ENCODE results near the gene ZNF774.

ZNF774 gene

DNA sequence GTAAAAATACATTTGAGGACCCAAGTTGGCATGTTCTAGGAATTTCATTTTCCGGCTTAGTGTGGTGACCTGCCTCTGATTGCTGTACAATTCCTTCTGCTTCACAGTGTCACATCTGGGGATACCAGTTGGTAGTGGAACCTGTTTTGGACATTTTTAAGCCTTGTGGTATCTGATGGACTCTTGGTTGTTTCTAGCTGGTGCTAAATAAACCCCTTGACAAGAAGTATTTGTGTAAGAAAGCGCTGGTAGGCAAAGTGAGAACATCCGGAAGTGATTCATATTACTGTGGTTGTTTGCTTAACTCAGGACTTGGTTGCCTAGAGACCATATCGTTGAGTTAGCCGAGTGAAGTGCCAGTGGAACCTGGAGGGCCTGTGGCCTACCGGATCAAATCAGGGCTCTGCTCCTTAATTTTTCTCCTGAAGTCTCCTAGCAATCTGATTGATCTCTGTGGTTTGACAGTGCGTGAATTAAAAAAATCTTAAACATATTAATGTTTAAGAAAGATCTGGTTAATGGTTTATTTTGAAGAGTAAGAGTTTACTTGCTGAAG lies 48.8 kb downstream of the ZNF774 start (continued):
- TF ChIP-seq ZNF792 (tag by site-specific recombination; IDR thresholded peaks at IDR 0.05), result no peak
- no peak for TF ChIP-seq ZSCAN16 (tag by site-specific recombination; IDR thresholded peaks at IDR 0.05)
- TF ChIP-seq, protein P1, sequence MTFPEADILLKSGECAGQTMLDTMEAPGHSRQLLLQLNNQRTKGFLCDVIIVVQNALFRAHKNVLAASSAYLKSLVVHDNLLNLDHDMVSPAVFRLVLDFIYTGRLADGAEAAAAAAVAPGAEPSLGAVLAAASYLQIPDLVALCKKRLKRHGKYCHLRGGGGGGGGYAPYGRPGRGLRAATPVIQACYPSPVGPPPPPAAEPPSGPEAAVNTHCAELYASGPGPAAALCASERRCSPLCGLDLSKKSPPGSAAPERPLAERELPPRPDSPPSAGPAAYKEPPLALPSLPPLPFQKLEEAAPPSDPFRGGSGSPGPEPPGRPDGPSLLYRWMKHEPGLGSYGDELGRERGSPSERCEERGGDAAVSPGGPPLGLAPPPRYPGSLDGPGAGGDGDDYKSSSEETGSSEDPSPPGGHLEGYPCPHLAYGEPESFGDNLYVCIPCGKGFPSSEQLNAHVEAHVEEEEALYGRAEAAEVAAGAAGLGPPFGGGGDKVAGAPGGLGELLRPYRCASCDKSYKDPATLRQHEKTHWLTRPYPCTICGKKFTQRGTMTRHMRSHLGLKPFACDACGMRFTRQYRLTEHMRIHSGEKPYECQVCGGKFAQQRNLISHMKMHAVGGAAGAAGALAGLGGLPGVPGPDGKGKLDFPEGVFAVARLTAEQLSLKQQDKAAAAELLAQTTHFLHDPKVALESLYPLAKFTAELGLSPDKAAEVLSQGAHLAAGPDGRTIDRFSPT (tag by site-specific recombination; IDR thresholded peaks at IDR 0.05), result 0 out of 2 replicates have a peak, but pooled peaks have one; percentile 28
- 0 out of 2 replicates have a peak, but pooled peaks have one; percentile 11 for TF ChIP-seq WT1 (tag by site-specific recombination; IDR thresholded peaks at IDR 0.05)
- TF ChIP-seq TRIM28 (IDR thresholded peaks at IDR 0.05; ENCODE audit: borderline replicate concordance, low read length), result peak; percentile 18; the same call in 1 of the 2 replicates
- peak; percentile 69 for TF ChIP-seq ZBTB17 (tag by site-specific recombination; IDR thresholded peaks at IDR 0.05)
- TF ChIP-seq, protein P2, sequence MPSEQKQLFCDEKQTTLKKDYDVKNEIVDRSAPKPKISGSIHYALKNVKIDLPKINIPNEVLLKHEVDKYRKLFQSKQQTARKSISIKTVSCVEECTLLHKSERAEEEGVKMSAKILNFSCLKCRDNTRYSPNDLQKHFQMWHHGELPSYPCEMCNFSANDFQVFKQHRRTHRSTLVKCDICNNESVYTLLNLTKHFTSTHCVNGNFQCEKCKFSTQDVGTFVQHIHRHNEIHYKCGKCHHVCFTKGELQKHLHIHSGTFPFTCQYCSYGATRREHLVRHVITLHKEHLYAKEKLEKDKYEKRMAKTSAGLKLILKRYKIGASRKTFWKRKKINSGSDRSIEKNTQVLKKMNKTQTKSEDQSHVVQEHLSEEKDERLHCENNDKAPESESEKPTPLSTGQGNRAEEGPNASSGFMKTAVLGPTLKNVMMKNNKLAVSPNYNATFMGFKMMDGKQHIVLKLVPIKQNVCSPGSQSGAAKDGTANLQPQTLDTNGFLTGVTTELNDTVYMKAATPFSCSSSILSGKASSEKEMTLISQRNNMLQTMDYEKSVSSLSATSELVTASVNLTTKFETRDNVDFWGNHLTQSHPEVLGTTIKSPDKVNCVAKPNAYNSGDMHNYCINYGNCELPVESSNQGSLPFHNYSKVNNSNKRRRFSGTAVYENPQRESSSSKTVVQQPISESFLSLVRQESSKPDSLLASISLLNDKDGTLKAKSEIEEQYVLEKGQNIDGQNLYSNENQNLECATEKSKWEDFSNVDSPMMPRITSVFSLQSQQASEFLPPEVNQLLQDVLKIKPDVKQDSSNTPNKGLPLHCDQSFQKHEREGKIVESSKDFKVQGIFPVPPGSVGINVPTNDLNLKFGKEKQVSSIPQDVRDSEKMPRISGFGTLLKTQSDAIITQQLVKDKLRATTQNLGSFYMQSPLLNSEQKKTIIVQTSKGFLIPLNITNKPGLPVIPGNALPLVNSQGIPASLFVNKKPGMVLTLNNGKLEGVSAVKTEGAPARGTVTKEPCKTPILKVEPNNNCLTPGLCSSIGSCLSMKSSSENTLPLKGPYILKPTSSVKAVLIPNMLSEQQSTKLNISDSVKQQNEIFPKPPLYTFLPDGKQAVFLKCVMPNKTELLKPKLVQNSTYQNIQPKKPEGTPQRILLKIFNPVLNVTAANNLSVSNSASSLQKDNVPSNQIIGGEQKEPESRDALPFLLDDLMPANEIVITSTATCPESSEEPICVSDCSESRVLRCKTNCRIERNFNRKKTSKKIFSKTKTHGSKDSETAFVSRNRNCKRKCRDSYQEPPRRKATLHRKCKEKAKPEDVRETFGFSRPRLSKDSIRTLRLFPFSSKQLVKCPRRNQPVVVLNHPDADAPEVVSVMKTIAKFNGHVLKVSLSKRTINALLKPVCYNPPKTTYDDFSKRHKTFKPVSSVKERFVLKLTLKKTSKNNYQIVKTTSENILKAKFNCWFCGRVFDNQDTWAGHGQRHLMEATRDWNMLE (tag by site-specific recombination; conservative IDR thresholded peaks at IDR 0.05; ENCODE audit: low read depth), result peak; percentile 53
- TF ChIP-seq ZNF623 (tag by site-specific recombination; IDR thresholded peaks at IDR 0.05), result no peak
- no peak for TF ChIP-seq ZNF146 (tag by site-specific recombination; IDR thresholded peaks at IDR 0.05)
- no peak for TF ChIP-seq ZNF223 (tag by site-specific recombination; IDR thresholded peaks at IDR 0.05)
- no peak for TF ChIP-seq ZBTB1 (tag by site-specific recombination; IDR thresholded peaks at IDR 0.05)
- TF ChIP-seq ZNF510 (tag by site-specific recombination; IDR thresholded peaks at IDR 0.05; ENCODE audit: insufficient replicate concordance), result no peak
- TF ChIP-seq ZNF350 (tag by site-specific recombination; IDR thresholded peaks at IDR 0.05), result no peak
- peak; percentile 78 for TF ChIP-seq OSR2 (tag by site-specific recombination; IDR thresholded peaks at IDR 0.05)
- no peak for TF ChIP-seq SALL2 (tag by site-specific recombination; IDR thresholded peaks at IDR 0.05; ENCODE audit: borderline replicate concordance)
- no peak for TF ChIP-seq ZFP37 (tag by site-specific recombination; IDR thresholded peaks at IDR 0.05)
- 0 out of 2 replicates have a peak, but pooled peaks have one; percentile 41 for TF ChIP-seq ZNF660 (tag by site-specific recombination; IDR thresholded peaks at IDR 0.05)
- TF ChIP-seq SP7 (tag by site-specific recombination; IDR thresholded peaks at IDR 0.05), result peak; percentile 43; the same call in 1 of the 2 replicates
- no peak for TF ChIP-seq ZNF514 (tag by site-specific recombination; IDR thresholded peaks at IDR 0.05)
- no peak for TF ChIP-seq ZNF174 (tag by site-specific recombination; IDR thresholded peaks at IDR 0.05)
- TF ChIP-seq KLF10 (tag by site-specific recombination; IDR thresholded peaks at IDR 0.05), result no peak
- no peak for TF ChIP-seq MYNN (tag by site-specific recombination; IDR thresholded peaks at IDR 0.05; ENCODE audit: borderline replicate concordance)
